IMR-90 (cell line): Measurements from ENCODE around the gene SOWAHD. TPM values are rescaled to one million over a fixed set of nuclear protein-coding genes. Genes with fewer than 3 reads are reported as not detected.

Experiments
- ATAC-seq: fragments of 200-7000 bp; cut with Tn5 transposase; 2 replicates; pipeline ENCODE4 v1.9.1; 2020; ENCODE audit warnings: low read depth, mild to moderate bottlenecking, moderate library complexity
- BruUV-seq: library from RNA; stranded (reverse); fragments of 400-500 nt; replicated peaks from 2 replicates; lab custom pipeline; 2021; lab: Mats Ljungman, UMichigan
- CTCF ChIA-PET: fragments of 300-600 bp; formaldehyde crosslinking; extraction: SDS; loops from one replicate; lab custom pipeline; 2021; ENCODE audit warnings: antibody characterized with exemption; lab: Yijun Ruan, JAX
- POLR2A ChIA-PET: fragments of 300-600 bp; sonication (Branson Sonifier 250); formaldehyde crosslinking; loops from one replicate; lab custom pipeline; 2022; ENCODE audit warnings: antibody characterized with exemption; ENCODE audit not compliant: unreplicated experiment; lab: Charles Lee
- DNase-seq: peaks from one replicate; pipeline ENCODE4 v3.0.0; 2013
- H2AFZ ChIP-seq: replicated peaks from 2 replicates; pipeline ENCODE3; 2013; ENCODE audit warnings: low read length, mild to moderate bottlenecking; ENCODE audit not compliant: poor library complexity
- H2AK5ac ChIP-seq: 2 replicates; pipeline ENCODE4 v1.6.1; 2013; ENCODE audit warnings: low read depth, low read length, inconsistent platforms
- H2AK9ac ChIP-seq: replicated peaks from 2 replicates; pipeline ENCODE3; 2013; ENCODE audit warnings: mild to moderate bottlenecking, low read depth, low read length, moderate library complexity; ENCODE audit not compliant: poor library complexity
- H2BK120ac ChIP-seq: 2 replicates; pipeline ENCODE4 v1.6.1; 2013; ENCODE audit warnings: low read depth, low read length, inconsistent platforms
- H2BK15ac ChIP-seq: 3 replicates; pipeline ENCODE4 v1.6.1; 2013; ENCODE audit warnings: low read depth, low read length, inconsistent platforms
- H2BK20ac ChIP-seq: 2 replicates; pipeline ENCODE4 v1.6.1; 2013; ENCODE audit warnings: low read depth, mild to moderate bottlenecking, inconsistent platforms, low read length, moderate library complexity
- H2BK5ac ChIP-seq: 2 replicates; pipeline ENCODE4 v1.6.1; 2013; ENCODE audit warnings: mild to moderate bottlenecking, low read depth, low read length, inconsistent platforms; ENCODE audit not compliant: poor library complexity, severe bottlenecking
- H3K14ac ChIP-seq: replicated peaks from 2 replicates; pipeline ENCODE4 v1.6.1; 2013; ENCODE audit warnings: low read depth, low read length, inconsistent platforms
- H3K18ac ChIP-seq: 2 replicates; pipeline ENCODE4 v1.6.1; 2013; ENCODE audit warnings: low read depth, low read length, control low read depth
- H3K23ac ChIP-seq: 2 replicates; pipeline ENCODE4 v1.6.1; 2013; ENCODE audit warnings: low read depth, low read length, inconsistent platforms
- H3K27ac ChIP-seq: 2 replicates; pipeline ENCODE4 v1.5.1; 2013; ENCODE audit warnings: mild to moderate bottlenecking, control low read depth, low read length; ENCODE audit not compliant: insufficient read depth
- H3K27me3 ChIP-seq: 2 replicates; pipeline ENCODE4 v1.6.1; 2013; ENCODE audit warnings: low read length; ENCODE audit not compliant: control insufficient read depth, insufficient read depth
- H3K36me3 ChIP-seq: 2 replicates; pipeline ENCODE4 v1.6.1; 2013; ENCODE audit warnings: low read length, mixed read lengths; ENCODE audit not compliant: control insufficient read depth, insufficient read depth
- H3K4ac ChIP-seq: 2 replicates; pipeline ENCODE4 v1.6.1; 2013; ENCODE audit warnings: low read depth, low read length, inconsistent platforms
- H3K4me1 ChIP-seq: 2 replicates; pipeline ENCODE4 v1.6.1; 2013; ENCODE audit warnings: low read length, mixed read lengths; ENCODE audit not compliant: control insufficient read depth, insufficient read depth
- H3K4me2 ChIP-seq: 2 replicates; pipeline ENCODE4 v1.6.1; 2013; ENCODE audit warnings: low read depth, mild to moderate bottlenecking, control low read depth, low read length, moderate library complexity
- H3K4me3 ChIP-seq: 2 replicates; pipeline ENCODE4 v1.5.1; 2013; ENCODE audit warnings: low read depth, mild to moderate bottlenecking, control low read depth, low read length, moderate library complexity; ENCODE audit not compliant: insufficient read depth
- H3K56ac ChIP-seq: 2 replicates; pipeline ENCODE4 v1.6.1; 2013; ENCODE audit warnings: low read length, inconsistent platforms; ENCODE audit not compliant: insufficient read depth; ENCODE audit errors: extremely low read depth
- H3K79me1 ChIP-seq, 2 experiments: 2 replicates each; pipeline ENCODE4 v1.6.1; 2013; ENCODE audit warnings: low read length in 2 of 2, inconsistent platforms in 1 of 2, low read depth in 1 of 2
- H3K9ac ChIP-seq: 2 replicates; pipeline ENCODE4 v1.6.1; 2013; ENCODE audit warnings: low read depth, low read length, control low read depth
- H3K9me1 ChIP-seq: 2 replicates; pipeline ENCODE4 v1.6.1; 2013; ENCODE audit warnings: low read length, inconsistent platforms; ENCODE audit not compliant: insufficient read depth
- H3K9me3 ChIP-seq: 2 replicates; pipeline ENCODE4 v1.6.1; 2013; ENCODE audit warnings: low read length; ENCODE audit not compliant: control insufficient read depth, insufficient read depth
- H4K20me1 ChIP-seq: 2 replicates; pipeline ENCODE4 v1.6.1; 2013; ENCODE audit warnings: low read length, inconsistent platforms; ENCODE audit not compliant: insufficient read depth
- H4K5ac ChIP-seq: 2 replicates; pipeline ENCODE4 v1.6.1; 2013; ENCODE audit warnings: mild to moderate bottlenecking, low read depth, low read length, control low read depth
- H4K8ac ChIP-seq, 2 experiments: 2 replicates each; pipeline ENCODE4 v1.6.1; 2013; ENCODE audit warnings: low read depth in 2 of 2, low read length in 2 of 2, control low read depth in 1 of 2, inconsistent platforms in 1 of 2
- H4K91ac ChIP-seq: 2 replicates; pipeline ENCODE4 v1.6.1; 2013; ENCODE audit warnings: low read depth, low read length, inconsistent platforms; ENCODE audit not compliant: insufficient read depth
- CEBPB ChIP-seq: IDR thresholded peaks from 2 replicates; pipeline ENCODE4 v1.6.1; 2012; ENCODE audit warnings: low read depth, low read length, improper control_type of control experiment
- ELK1 ChIP-seq: fragments of 150-350 bp; IDR thresholded peaks from 2 replicates; pipeline ENCODE4 v1.6.1; 2016; ENCODE audit warnings: low read depth, mild to moderate bottlenecking, low read length, moderate library complexity, borderline replicate concordance
- MAZ ChIP-seq: IDR thresholded peaks from 2 replicates; pipeline ENCODE4 v1.6.1; 2012; ENCODE audit warnings: low read depth, mild to moderate bottlenecking, low read length, improper control_type of control experiment, moderate library complexity, borderline replicate concordance
- MXI1 ChIP-seq: IDR thresholded peaks from 2 replicates; pipeline ENCODE4 v1.6.1; 2012; ENCODE audit warnings: low read depth, mild to moderate bottlenecking, low read length, moderate library complexity, borderline replicate concordance
- NFE2L2 ChIP-seq: fragments of 150-350 bp; IDR thresholded peaks from 2 replicates; pipeline ENCODE4 v1.6.1; 2016; ENCODE audit warnings: low read depth, mild to moderate bottlenecking, low read length
- SMC3 ChIP-seq: fragments of 150-350 bp; IDR thresholded peaks from 2 replicates; pipeline ENCODE4 v1.6.1; 2016; ENCODE audit warnings: low read depth, mild to moderate bottlenecking, antibody characterized with exemption, low read length, moderate library complexity
- USF2 ChIP-seq: fragments of 150-350 bp; IDR thresholded peaks from 2 replicates; pipeline ENCODE4 v1.6.1; 2017; ENCODE audit warnings: mild to moderate bottlenecking, antibody characterized with exemption, low read length, low read depth
- WGBS, 2 experiments: methylation state at CpG; one replicate each; pipeline versions ENCODE4 v1.1.5 to v1.1.7; 2013; ENCODE audit warnings: missing lambda C conversion rate in 2 of 2; ENCODE audit not compliant: insufficient read length in 1 of 2; ENCODE audit errors: extremely low coverage in 2 of 2; 5-methylcytosine and 5-hydroxymethylcytosine counted together
- dilution Hi-C: fragments of 300-500 bp; cut with HindIII; formaldehyde crosslinking; loops from one replicate; pipeline ENCODE4 v1.14.3; 2018; ENCODE audit warnings: low sequenced_read_pairs; ENCODE audit not compliant: unreplicated experiment
- in situ Hi-C: fragments of 300-500 bp; cut with MboI; formaldehyde crosslinking; loops from 3 replicates; pipeline ENCODE4 v1.14.3; 2019; ENCODE audit warnings: low sequenced_read_pairs, inconsistent platforms, mixed read lengths
- intact Hi-C: fragments of 100-400 bp; cut with micrococcal nuclease; formaldehyde crosslinking; loops from 2 replicates; pipeline ENCODE4 v1.10.0; 2022
- polyA plus RNA-seq, 3 experiments: library from polyadenylated mRNA; depleted of rRNA; stranded (reverse); fragments of >200 nt; gene quantifications; 2 replicates each; pipeline ENCODE4 v1.2.3, GENCODE V29; 2012; ENCODE audit warnings: low replicate concordance in 1 of 3
- total RNA-seq: library from RNA; depleted of rRNA; stranded (reverse); fragments of >200 nt; gene quantifications from 2 replicates; pipeline ENCODE4 v1.2.3, GENCODE V29; 2012

SOWAHD gene
- total and polyA plus RNA-seq, 2 of the 4 experiments (the other 2 are of a cell fraction), result 0.17 to 0.18 TPM

- no peak overlapping the region for H4K8ac ChIP-seq
- no peaks in the 10 kb centered on the region for H3K36me3 ChIP-seq
- no peaks in the 10 kb centered on the region for H4K20me1 ChIP-seq
- no peaks in the 10 kb centered on the region for H3K9me3 ChIP-seq
- CTCF ChIA-PET, result interaction anchor here (0.7 to 1.7 kb wide), 6 partner anchors 21 to 216 kb away, joined by 3 to 5 read pairs (median 3); no protein-coding TSS in a partner anchor
- no peaks in the 10 kb centered on the region for H3K9me1 ChIP-seq
- in situ Hi-C loops, result loop anchor here (25.0 kb wide), 1 partner anchor 216 kb away; no protein-coding TSS in a partner anchor
- dilution Hi-C loops, result no loop called here
- H3K27me3 ChIP-seq, result no peaks in the 10 kb centered on the region; the same call in 1 of the 2 replicates
- no peak overlapping the region for H2BK5ac ChIP-seq
- H3K27ac ChIP-seq, result no peak overlapping the region
- H3K56ac ChIP-seq, result no peak overlapping the region
- no peak overlapping the region for H4K5ac ChIP-seq
- no peak overlapping the region for H3K4ac ChIP-seq
- no peak overlapping the region for H3K4me3 ChIP-seq
- POLR2A ChIA-PET, result no interaction called here
- no TSS peak for BruUV-seq
- no peak overlapping the region for H3K4me2 ChIP-seq
- ATAC-seq (no peak), DNase-seq (no peak)
- no peak overlapping the region for H3K23ac ChIP-seq
- H3K14ac ChIP-seq, result no peak overlapping the region
- intact Hi-C loops, result loop anchor here (2.0 kb wide), 1 partner anchor 50 kb away; no protein-coding TSS in a partner anchor
- no peak overlapping the region for H2BK15ac ChIP-seq
- no peaks in the 10 kb centered on the region for H3K4me1 ChIP-seq
- no peak overlapping the region for H2BK120ac ChIP-seq
- H3K18ac ChIP-seq, result no peak overlapping the region
- no peak overlapping the region for H2AK9ac ChIP-seq
- H4K91ac ChIP-seq, result no peak overlapping the region
- H2BK20ac ChIP-seq, result no peak overlapping the region
- no peaks in the 10 kb centered on the region for H3K79me1 ChIP-seq
- TF ChIP-seq ELK1 (no peak), MXI1 (no peak), MAZ (no peak), USF2 (no peak), NFE2L2 (no peak), SMC3 (no peak), CEBPB (no peak)
- H3K9ac ChIP-seq, result no peak overlapping the region
- H2AK5ac ChIP-seq, result no peak overlapping the region
- no CpG with 5 or more reads among the region's 5 CpGs for WGBS, 2 experiments
- no peak overlapping the region for H2AFZ ChIP-seq
These were observed 29.9 kb upstream of the SOWAHD start for GRCh38 chrX:119728487-119728886.
